ENCODE results near the gene PLAC1.

PLAC1 gene

DNA sequence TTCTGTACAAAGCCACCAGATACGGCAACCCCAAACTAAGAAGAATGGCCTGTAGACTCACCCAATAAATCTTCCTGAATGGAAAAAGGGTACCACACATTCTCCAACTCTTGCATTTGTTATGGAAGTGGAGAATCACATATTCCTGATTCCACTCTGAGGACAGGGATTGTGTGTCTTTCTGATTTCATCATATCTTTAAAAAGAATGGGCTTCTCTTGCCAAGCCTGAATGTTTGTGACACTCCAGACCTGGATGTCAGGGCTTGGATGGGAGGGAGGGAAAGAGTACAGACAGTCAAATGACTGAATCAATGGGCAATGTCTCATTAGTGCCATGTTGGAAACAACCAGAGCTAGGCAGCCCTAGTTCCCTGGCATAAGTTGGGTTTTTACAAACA lies 77.4 kb downstream of the PLAC1 start:
- no peak for DNase-seq

GRCh38 chrX:134573683-134574035 lies 84.6 kb downstream of the PLAC1 start:
- DNase-seq = no peak

GRCh38 chrX:134572816-134573682 lies 85.2 kb downstream of the PLAC1 start:
- no peak for DNase-seq

- DNase-seq = no peak
Observed at GRCh38 chrX:134571796-134572195, 86.5 kb downstream of the PLAC1 start.

DNA sequence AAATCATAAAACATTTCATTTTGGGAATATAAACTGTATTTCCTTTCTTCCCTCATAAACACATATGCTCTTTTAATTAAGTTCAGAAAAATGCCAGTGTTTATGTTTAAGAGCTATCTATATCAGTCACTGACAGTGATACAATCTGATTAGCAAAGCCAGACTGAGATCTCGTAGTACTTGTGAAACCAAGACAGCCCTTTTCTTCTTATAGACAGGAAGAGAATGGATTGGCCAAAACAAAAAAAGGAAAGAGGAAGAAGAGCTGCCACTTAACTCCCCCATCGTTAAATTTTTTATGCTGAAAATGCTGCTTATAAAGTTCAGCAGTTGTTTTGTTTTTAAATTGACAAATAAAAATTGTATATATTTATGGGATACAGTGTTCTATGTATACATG lies 87.4 kb downstream of the PLAC1 start:
- no peak for DNase-seq

GRCh38 chrX:134570509-134570846 lies 87.8 kb downstream of the PLAC1 start:
- DNase-seq = no peak

DNA sequence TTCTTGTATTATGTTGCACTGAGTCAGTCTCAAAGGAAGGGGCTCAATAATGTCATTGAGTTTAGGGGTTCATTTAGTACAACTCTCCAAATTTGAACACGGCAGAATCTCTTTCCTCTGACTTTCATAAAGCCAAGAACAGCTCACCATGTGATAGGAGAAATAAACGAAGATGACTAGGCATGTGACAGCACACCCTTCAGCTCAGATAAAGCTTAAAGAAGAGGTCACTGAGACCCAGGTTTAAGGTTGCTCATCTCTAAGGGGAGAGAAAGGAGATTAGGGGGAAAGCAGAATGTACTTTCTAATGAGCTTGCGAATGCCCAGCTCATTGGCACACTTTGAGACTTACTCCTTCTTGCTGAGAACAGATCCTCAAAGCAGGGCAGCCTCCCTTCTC lies 89.0 kb downstream of the PLAC1 start:
- no peak for DNase-seq

- no peak for DNase-seq
Observed at GRCh38 chrX:134568285-134569016, 89.8 kb downstream of the PLAC1 start.

- no peak for DNase-seq
Observed at GRCh38 chrX:134566506-134566905, 91.8 kb downstream of the PLAC1 start.

DNA sequence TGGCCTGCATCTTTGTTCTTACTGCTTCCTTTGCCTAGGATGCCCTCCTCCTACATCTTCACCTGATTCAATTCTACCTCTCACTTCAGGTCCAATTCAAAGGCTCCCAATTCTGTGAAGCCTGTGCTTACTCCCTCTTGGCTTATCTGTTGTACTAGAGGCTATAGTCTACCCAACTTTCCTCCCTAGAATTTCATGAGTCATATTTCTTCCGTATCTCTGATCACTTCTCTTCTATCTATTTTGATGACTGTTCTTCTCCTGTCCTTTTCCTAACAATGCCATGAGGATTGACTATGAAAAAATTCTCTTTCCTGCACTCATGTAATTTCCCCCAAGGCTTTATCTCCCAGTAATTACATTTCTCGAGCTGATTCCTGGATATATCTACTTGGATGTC lies 96.3 kb downstream of the PLAC1 start:
- DNase-seq = no peak

GRCh38 chrX:134558133-134558532 lies 100.1 kb downstream of the PLAC1 start:
- peak in 1 of 2 experiments; percentile 22 for DNase-seq

GRCh38 chrX:134554291-134554690 lies 104.0 kb downstream of the PLAC1 start:
- DNase-seq = no peak

DNA sequence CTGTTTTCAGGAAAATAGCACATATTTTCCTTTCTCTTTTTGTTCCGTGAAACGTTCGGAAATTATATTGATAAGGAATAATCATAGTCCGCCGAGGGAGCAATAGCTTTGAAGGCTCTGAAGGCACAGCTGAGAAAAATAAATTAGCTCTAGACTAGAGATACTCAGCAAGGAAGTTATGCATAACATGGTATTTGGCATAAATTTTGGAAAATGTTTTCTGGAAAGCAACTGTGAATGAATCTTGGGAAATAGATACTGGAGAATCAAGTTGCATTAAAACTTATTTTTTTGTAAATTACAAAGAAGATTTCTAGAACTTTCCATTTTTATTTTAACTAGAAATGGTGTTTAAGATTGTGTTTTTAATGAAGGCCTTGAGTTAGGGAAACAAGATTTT lies 105.9 kb downstream of the PLAC1 start:
- no peak for DNase-seq

DNA sequence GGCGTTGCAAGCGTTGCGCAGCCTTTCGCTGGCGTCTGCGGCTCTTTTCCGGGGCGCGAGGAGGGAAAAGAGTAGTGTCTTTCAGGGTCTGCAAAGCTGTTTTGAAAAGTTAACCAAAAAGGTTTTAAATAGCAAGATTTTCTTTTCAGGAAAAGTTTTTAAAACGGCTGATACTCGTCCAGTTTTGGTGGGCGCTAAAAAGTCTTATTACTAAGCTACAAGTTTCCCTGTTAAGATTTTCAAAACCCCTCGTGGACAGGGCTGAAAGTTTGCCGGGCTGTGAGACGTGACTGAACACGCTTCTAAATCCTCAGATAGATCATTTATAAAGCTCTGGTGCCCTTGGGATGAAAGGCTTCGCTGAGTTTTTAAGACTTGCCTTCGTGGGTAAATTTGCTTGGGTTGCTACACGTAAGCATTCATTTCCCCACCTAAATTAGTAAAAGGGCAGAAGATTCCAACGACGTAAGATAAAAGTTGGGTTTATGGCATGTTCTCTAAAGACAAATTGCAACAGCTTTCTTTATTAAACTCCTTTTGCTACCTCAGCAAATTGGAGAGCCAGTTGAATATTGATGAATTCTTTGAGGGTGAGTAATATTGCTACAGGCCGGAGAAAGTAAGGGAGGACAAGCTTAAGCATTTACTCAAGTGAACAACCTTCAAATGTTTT lies 106.8 kb downstream of the PLAC1 start:
- no peak for DNase-seq

DNA sequence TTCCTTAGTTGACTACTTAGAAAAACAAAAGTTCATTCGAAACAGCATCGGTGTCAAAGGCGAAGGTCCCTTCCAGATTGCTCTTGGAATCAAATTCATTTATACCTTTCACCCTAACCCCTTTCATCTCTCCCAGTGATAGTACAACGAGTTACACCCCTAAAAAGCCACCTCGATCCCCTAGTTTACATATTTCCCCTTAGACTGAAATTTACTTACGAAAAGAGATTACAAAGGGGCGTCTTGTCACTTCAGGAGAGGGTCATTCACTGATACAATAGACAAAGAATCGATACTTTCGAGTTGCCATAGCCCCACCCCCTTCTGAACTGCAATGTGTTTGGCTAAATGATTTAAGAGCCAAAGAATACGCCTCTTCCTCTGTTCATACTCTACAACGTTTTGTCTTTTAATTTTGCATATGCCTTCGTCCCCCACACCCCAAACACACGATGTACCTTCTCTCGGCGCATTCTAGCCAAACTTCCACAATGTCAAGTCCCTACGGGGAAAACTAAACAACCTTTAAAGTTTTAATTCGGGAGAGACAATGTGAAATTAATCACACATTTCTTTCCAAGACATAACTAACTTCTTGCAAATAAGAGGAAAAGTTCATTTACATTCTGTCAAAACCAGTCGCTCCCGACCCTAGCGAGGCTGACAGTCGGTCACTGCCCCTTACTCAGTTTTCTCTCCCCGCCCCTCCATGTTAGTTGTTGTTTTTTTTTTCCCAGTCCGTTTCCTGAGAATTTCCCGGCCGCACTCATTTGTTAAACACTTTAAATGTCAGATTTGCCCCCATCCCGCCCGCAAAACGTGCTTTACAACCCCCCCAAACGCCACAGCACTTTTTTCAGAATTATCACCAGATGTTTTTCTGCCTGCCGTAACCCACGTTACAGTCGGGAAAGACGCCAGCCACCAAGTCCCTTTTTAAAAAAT lies 109.7 kb downstream of the PLAC1 start:
- DNase-seq = peak in 1 of 2 experiments; percentile 40

GRCh38 chrX:134547047-134547679 lies 111.1 kb downstream of the PLAC1 start:
- no peak for DNase-seq

- no peak for DNase-seq
Observed at GRCh38 chrX:134546187-134546586, 112.1 kb downstream of the PLAC1 start.

DNA sequence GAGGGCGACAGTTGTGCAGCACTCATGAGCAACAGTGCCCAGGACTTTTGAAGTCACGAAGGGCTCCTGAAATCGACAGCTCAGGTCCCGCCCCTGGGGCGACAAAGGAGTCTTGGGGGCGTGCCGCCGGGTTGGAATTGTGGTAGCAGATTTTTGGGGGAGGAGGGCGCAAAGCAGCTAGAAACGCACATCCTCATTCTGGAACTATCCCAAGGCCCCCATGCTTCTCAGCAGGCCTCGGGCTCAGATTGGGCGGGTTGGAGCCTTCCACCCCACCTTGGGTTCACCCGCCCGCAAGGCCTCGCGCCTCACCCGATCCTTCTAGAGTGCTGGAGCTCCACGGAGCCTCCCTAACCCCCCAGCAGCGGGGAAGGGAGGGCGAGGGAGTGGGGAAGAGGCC lies 112.8 kb downstream of the PLAC1 start:
- no peak for DNase-seq

DNA sequence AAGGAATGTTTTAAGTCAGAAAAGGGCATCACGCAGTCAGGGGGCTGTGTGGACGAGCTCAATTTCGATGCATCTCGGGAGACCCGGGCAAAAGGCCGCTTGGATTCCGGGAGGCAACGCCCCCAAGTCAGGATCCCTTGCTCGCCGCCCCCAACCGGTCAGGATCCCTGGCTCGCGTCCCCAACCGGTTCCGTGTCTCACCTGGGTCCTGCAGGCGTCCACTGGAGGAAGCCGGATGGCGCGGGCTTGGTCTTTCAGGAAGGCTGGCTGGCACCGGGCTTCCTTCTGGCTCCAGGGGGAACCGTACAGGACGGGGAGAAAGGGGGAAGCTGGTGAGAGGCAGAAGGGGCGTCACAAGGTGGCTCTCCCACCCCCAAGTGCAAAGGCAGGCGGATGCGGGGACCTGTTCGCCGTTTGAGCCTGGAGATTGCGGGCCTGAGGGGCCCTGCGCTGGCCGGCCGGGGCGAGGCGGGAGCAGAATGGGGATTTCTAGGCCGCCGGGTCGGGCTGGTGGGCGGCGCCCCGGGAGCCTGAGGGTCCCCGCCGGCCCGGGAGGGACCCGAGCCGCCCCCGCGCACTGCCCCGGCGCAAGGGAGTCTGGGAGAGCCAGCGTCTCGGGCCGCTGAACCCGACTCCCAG lies 113.6 kb downstream of the PLAC1 start:
- DNase-seq = no peak

DNA sequence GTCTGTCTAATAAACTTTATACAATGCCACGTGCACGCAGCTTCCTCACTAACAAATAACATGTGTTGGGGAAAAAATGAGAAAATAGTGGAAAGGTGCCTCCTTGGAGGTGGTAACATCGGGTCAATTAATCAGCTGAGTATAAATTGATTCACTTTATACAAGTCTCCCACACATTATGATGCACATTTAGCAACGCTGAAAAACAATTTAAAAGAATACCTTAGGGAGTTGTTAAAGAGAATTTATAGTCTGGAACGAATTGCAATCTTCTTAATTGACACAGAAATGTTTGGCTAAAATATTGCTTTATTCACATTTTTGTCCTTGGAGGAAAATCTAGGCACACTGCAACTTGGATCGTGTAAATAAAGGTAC lies 114.1 kb downstream of the PLAC1 start:
- no peak for DNase-seq

DNA sequence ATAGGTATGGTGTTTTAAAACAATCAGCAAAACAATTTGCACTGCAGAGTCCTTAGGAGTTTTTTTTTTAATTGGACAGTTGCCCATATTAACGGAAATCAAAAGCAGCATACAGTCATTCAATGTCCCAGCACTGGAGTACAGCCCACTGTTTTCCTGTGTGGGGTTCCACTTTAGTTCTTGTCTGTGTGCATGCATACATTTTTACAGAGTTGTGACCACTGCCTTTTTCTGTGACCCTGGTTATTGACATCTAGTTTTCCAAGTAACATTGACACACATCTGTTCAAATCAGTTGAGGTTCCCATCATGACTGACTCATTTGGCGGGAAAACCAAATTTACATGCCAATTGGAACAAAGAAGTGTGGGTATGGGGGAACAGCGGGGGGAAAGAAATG lies 115.0 kb downstream of the PLAC1 start:
- DNase-seq = no peak

- DNase-seq = peak; percentile 38 to 75
Observed at GRCh38 chrX:134542485-134542884, 115.8 kb downstream of the PLAC1 start.
